ENCODE data around the gene PLSCR3.
A peak's percentile ranks its signal among the peaks of the same experiment; 100 is the strongest.

The PLSCR3 gene

GRCh38 chr17:7383742-7384488 lies 10.4 kb downstream of the PLSCR3 start:
- Histone ChIP-seq H3K36me3 (ENCODE audit: control insufficient read depth, insufficient read depth, low read length) (no peaks in the 10 kb centered on the region), H3K9me3 (ENCODE audit: control insufficient read depth, low read length) (no peaks in the 10 kb centered on the region), H3K4me1 (peaks cover 17% of the 10 kb centered on the region), H3K4me2 (ENCODE audit: low read length) (no peak overlapping the region), H2AFZ (no peak overlapping the region), H3K27ac (no peak overlapping the region), H3K27me3 (ENCODE audit: control insufficient read depth, insufficient read depth, low read length) (no peaks in the 10 kb centered on the region), H3K4me3 (ENCODE audit: low read depth, low read length) (no peak overlapping the region), H3K79me2 (peaks cover 6% of the 10 kb centered on the region), H3K9ac (no peak overlapping the region)
- no peak for TF ChIP-seq CTCF (IDR thresholded peaks at IDR 0.05)

GRCh38 chr17:7383371-7383741 lies 11.0 kb downstream of the PLSCR3 start:
- H2AFZ ChIP-seq = no peak overlapping the region
- no peaks in the 10 kb centered on the region for H3K27me3 ChIP-seq (ENCODE audit: control insufficient read depth, insufficient read depth, low read length)
- no peak overlapping the region for H3K27ac ChIP-seq
- no peak overlapping the region for H3K4me2 ChIP-seq (ENCODE audit: low read length)
- no peaks in the 10 kb centered on the region for H3K9me3 ChIP-seq (ENCODE audit: control insufficient read depth, low read length)
- TF ChIP-seq CTCF (IDR thresholded peaks at IDR 0.05) = no peak
- H3K36me3 ChIP-seq (ENCODE audit: control insufficient read depth, insufficient read depth, low read length) = no peaks in the 10 kb centered on the region
- H3K4me1 ChIP-seq = peaks cover 17% of the 10 kb centered on the region
- no peak overlapping the region for H3K9ac ChIP-seq
- H3K79me2 ChIP-seq = peaks cover 6% of the 10 kb centered on the region
- no peak overlapping the region for H3K4me3 ChIP-seq (ENCODE audit: low read depth, low read length)

GRCh38 chr17:7382901-7383300 lies 11.4 kb downstream of the PLSCR3 start:
- Histone ChIP-seq H3K9me3 (ENCODE audit: control insufficient read depth, low read length) (no peaks in the 10 kb centered on the region), H3K4me2 (ENCODE audit: low read length) (no peak overlapping the region), H3K27ac (no peak overlapping the region), H3K4me3 (ENCODE audit: low read depth, low read length) (no peak overlapping the region), H3K36me3 (ENCODE audit: control insufficient read depth, insufficient read depth, low read length) (no peaks in the 10 kb centered on the region), H3K79me2 (peaks cover 6% of the 10 kb centered on the region), H3K4me1 (peaks cover 17% of the 10 kb centered on the region), H2AFZ (no peak overlapping the region), H3K9ac (no peak overlapping the region), H3K27me3 (ENCODE audit: control insufficient read depth, insufficient read depth, low read length) (no peaks in the 10 kb centered on the region)
- TF ChIP-seq CTCF (IDR thresholded peaks at IDR 0.05) = no peak

- H3K4me2 ChIP-seq (ENCODE audit: low read length) = peak within 1 kb of the TSS; percentile 91
- no peak for TF ChIP-seq CTCF (IDR thresholded peaks at IDR 0.05)
- peak within 1 kb of the TSS; percentile 63 for H3K4me3 ChIP-seq (ENCODE audit: low read depth, low read length)
Measured at GRCh38 chr17:7380855-7381683, 13.3 kb downstream of the PLSCR3 start, which contains the start of gene TNK1. Gene TNK1, plus strand, starts transcription at chr17:7381089. Its CDS starts 1,838 bp downstream, at chr17:7382927.

More at GRCh38 chr17:7380855-7381683, 13.3 kb downstream of the PLSCR3 start, which contains the start of gene TNK1:
- Histone ChIP-seq H2AFZ (peak within 1 kb of the TSS; percentile 97), H3K36me3 (ENCODE audit: control insufficient read depth, insufficient read depth, low read length) (no peaks in the 10 kb centered on the region), H3K9ac (no peak within 1 kb of the TSS), H3K4me1 (peaks cover 17% of the 10 kb centered on the region), H3K9me3 (ENCODE audit: control insufficient read depth, low read length) (no peaks in the 10 kb centered on the region), H3K27ac (peak within 1 kb of the TSS; percentile 88), H3K79me2 (peaks cover 6% of the 10 kb centered on the region), H3K27me3 (ENCODE audit: control insufficient read depth, insufficient read depth, low read length) (no peaks in the 10 kb centered on the region)

Data from parathyroid adenoma (tissue), 2 donors.